Measurements from ENCODE around the gene ACOX3.
"Not testable (repeated sequence)": the region's sequence is repeated elsewhere in the genome, so short reads cannot be mapped to it uniquely, and the experiment has no call there.

The ACOX3 gene

DNA sequence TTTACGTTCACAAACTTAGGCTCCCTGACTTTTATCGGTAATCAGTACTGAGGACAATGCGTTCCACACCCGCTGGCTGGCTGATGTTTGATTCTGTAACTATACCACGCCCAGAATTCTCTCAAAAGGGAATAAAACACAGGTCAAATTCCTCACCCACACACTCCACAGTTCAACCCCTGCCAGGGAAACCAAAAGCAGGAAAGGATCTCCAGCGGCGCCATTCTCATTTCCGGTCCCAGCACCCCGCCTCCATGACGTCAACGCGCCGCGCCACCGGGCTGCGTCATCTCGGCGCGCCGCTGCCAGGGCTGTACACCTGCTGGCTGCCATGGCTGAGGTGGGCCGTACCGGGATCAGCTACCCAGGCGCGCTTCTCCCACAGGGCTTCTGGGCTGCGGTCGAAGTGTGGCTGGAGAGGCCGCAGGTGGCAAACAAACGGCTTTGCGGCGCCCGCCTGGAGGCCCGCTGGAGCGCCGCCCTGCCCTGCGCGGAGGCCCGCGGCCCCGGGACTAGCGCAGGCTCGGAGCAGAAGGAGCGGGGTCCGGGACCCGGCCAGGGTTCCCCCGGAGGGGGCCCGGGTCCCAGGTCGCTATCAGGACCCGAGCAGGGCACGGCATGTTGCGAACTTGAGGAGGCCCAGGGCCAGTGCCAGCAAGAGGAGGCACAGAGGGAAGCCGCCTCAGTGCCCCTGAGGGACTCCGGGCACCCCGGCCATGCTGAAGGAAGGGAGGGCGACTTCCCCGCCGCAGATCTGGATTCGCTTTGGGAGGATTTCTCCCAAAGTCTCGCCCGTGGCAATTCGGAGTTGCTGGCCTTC, at the start of gene ACOX3, which contains the start of gene TRMT44:
ACOX3 (minus strand) TSS at position 232 of the 820 bp plus-strand sequence. CDS start 24,202 bp downstream, outside the sequence.
TRMT44 (plus strand) TSS at position 286 of the 820 bp plus-strand sequence; CDS start at position 332, 46 bp downstream.
- DNase-seq = peak; percentile 76

GRCh38 chr4:8488791-8489369, 48.4 kb upstream of the ACOX3 start:
- no peak for DNase-seq

DNA sequence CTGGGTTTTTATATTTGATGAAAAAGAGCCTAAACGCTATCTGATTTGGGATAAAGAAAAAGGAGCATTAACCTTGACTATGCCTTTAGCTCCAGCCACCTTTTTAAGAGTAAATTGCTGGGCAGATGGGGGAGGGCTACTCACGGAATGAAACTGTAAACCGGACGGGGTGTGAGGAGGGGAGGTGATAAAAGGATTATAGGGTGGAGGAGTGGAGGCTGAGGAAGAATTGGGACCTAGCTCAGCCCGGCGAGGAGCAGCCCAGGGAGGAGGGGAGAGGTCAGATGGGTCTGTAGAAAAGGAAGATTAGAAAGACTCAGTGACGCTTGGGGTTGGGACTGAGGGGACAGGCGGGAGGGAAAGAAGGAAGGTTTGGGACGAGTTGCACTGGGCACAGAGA, 46.1 kb upstream of the ACOX3 start:
- not testable (repeated sequence) for DNase-seq

DNA sequence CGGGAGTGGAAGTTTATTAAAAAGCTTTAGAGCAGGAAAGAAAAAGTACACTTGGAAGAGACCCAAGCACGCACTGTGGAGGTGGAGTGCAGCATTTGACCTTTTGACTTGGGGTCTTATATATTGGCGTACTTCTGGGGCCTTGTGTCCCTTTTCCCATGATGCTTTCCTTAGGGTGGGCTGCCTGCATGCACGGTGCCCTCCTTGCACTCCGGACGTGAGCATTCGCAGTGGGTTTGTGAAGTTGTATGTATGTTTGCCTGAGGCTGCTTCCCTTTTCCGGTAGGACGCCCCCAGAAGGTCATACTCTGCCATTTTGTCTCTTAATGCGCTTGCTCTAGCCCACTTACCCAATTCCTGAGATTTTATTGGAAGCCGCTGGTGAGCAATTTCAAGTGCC, 39.7 kb upstream of the ACOX3 start:
- no peak for DNase-seq

- no peak for DNase-seq
These were observed 38.5 kb upstream of the ACOX3 start for GRCh38 chr4:8478801-8479744.

DNA sequence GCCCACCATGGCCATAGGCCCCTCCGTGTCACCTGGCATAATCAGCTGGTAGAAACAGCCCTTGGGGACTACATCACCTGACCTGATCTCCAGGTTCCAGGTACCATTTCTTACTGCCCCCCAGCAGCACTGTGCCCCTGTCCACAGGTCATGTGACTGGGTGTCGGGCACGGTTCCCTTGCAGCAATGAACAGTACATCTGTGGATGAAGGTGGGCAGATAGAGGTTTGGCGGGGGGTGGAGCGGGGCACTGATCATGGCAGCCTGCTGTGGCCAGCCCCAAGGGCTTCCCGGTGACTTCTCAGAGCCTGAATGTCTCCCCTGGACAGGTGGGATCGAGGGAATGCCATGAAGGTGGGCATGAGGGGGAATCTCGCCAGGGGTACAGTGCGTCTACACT, 37.8 kb upstream of the ACOX3 start:
- no peak for DNase-seq

DNA sequence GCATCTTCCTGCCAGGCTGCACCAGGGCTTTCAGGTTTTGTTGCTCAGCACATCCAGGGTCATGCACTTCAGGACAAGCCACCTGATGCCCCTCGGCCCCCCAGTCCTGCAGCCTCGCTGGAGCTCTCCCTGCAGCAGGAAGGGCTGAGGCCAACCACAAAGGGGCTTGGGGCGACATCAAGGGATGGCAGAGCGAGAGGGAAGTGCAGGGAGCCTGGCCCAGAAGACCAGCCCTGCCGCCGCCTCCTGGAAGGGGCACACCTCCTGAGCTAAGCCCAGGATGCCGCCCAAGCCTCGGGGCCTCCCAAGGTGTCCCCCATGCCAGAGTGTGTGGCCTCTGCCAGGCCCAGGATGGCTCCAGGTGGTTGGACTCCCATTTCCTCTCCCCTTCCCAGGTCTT, 37.2 kb upstream of the ACOX3 start:
- no peak for DNase-seq

DNA sequence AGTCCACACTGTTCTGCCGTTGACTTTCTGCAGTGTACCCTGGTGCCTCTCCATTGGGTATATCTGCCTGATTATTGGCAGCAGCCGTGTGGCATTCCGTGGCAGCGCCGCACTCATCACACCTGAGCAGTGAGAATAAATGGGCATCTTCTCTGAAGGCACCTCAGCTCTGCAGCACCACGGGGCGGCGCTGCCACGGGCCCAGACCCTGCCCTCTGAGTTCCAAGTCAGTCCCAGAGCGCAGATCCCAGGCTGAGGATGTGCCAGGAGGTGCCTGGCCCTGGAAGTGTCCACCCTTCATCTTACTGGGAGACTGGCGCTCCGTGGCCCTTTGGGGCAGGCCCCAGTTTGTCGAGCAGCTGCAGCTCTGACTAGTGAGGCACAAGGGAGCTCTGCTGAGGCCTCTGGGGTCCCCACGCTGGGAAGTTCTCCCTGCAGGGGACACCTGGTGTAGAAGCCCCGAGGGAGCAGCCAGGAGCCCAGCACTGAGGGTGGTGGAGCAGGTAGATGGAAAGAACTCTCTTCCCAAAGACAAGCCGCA, 36.6 kb upstream of the ACOX3 start:
- DNase-seq = no peak

DNA sequence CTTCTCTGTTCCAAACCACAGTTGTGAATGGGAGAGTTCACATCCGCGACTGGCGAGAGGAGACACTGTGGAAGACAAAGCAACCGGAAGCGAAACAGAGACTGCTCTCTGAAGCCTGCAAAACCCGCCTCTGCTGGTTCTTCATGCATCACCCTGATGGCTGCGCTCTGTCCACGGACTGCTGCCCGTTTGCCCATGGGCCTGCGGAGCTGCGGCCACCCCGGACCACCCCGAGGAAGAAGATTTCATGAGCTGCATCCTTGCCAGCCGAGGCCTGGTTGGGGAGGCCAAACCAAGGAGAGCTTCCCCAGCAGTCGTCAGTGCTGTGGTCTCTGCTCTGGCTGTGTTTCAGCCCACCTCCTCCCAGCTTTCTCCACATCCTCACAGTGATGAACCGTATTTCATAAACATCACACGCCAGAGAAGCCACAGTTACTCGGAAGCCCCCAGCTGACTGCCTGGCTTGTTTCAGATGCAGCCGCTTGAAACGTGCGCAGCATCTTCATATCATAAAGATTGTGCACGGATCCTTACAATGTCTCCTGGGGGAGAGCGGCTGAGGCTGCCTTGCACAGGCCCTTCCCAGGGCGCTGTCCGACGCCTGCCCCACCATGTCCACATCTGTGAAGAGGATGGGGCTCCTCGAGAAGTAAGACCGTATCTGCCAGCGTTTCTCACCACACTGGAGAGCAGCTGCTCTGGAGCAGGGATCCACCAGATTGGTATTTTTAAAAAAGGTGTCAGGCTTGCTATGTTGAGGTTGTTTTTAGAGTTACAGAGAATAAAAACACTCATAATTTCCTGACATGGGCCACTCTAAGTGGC, 35.4 kb upstream of the ACOX3 start:
- DNase-seq = no peak

DNA sequence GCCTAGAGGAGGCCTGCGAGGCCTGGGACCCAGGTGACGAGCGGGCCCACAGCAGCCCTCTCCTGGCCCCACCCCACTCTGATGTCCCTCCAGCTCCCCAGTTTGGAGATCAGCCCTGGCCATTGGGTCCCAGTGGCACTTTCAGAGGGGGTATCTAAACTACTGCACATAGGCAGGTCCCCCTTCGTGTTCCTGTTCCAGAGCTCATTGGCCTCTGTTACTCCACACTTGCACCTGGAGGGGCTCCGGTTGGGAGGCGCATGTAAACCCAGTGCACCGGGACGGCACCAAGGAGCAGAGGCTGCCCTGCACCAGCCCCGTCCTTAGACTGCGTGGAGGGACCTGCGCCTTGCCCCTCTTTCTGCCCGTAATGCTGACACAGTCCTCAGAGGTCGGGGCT, 34.3 kb upstream of the ACOX3 start:
- no peak for DNase-seq

GRCh38 chr4:8473920-8474590, 33.5 kb upstream of the ACOX3 start:
- DNase-seq = no peak

DNA sequence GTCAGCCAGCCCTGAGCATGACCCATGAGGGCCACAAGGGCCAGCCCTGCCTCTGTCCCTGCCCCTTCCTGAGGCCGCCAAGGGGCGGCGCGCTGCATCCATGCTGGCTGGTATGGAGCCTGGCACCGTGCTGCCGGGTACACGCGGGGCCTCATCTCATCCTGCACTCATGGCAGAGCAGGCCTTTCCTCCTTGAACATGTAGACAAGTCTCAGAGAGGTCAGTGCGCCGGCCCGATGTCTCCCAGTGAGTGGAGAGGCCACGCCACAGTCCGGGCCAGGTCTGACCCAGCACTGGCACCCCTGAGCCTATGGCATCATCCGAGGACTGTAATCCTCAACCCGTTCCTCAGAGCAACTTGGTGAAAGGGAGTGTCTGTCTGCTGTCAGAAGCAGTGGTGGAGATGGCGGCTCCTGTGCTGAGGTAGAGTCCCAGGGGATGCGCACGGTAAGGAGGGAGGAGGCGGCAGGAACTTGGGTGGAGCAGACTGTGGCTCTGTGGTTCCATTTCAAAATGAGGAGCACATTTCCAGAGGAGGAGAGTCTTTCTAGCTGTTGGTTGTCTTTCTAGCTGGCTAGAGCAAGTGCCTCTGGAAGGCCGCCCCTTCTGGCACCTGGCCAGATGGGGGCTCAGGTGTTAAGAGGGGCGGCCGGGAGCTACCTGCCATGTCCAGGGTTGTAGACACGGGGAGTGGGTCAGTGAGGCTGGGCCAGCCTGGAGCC, 32.8 kb upstream of the ACOX3 start:
- DNase-seq = no peak

GRCh38 chr4:8472689-8473197, 32.2 kb upstream of the ACOX3 start:
- DNase-seq = no peak

DNA sequence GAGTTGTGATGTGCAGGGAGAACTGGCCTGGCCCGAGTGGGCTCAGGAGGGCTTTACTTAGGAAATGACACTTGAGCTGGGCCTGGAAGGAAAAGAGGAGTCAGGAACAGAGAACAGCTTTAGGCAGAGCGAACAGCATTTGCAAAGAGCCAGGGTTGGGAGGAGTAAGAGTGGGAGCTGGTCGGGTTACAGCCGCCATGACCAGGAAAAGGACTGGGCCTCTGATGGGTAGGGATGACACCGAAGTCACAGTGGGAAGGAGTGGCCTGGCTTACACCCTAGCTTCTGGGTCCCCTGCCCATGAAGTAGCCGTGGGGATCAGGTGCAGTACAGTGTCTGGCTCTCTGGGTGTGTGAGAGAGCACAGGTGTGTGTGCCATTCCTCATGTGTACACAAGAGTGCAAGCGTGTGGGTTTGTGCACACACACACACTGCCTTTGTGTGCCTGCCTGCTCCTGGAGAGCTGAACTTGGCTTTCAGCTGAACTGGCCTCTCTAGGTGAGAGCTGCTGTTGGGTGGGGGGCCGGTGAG, 31.7 kb upstream of the ACOX3 start:
- DNase-seq = no peak

GRCh38 chr4:8471211-8471875, 30.8 kb upstream of the ACOX3 start:
- no peak for DNase-seq

DNA sequence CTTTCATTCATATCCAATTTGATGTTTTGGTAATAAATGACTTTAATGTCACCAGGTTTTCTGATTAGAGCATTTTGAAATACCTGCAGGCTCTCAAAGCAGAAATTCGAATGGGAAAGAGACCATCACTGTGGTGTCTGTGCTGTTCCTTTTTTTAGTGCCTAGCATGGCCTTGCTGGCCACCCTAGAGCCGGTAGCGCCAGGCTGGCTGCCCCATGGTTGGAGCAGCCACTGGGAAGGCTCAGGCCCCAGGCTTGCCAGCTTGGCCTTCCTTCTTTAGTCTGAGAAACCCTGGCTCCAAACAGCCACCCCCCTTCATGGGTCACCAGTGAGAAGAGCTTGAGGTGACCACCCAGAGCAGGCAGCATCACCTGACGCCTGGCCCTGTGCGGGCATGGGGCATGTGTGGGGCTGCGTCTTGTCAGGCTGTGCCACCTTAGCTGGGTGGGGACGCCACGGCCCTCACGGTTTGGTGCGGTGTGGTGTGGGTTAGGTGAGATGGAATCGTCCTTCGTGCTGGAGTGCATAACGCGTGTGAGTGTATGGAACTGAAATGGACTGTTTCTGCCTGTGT, 30.0 kb upstream of the ACOX3 start:
- DNase-seq = no peak

DNA sequence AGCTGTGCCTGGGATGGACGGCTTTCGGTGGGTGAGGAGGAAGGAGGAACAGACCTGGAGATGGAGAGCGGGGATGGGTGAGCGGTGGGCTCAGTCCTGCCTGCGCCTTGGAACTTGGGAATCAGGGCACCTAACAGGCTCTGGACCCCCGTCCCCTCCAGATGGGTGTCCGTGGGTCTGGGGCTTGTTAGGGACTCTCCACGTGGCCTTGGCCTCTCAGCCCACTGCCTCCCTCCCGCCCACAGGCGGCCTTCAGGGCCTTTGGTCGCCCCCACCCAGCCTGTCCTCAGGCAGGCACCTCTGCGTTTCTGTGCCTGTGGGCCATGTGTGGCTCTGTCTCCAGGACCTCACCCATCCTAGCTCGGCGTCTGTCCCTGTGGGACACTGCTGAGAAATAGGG, 29.0 kb upstream of the ACOX3 start:
- DNase-seq = no peak

DNA sequence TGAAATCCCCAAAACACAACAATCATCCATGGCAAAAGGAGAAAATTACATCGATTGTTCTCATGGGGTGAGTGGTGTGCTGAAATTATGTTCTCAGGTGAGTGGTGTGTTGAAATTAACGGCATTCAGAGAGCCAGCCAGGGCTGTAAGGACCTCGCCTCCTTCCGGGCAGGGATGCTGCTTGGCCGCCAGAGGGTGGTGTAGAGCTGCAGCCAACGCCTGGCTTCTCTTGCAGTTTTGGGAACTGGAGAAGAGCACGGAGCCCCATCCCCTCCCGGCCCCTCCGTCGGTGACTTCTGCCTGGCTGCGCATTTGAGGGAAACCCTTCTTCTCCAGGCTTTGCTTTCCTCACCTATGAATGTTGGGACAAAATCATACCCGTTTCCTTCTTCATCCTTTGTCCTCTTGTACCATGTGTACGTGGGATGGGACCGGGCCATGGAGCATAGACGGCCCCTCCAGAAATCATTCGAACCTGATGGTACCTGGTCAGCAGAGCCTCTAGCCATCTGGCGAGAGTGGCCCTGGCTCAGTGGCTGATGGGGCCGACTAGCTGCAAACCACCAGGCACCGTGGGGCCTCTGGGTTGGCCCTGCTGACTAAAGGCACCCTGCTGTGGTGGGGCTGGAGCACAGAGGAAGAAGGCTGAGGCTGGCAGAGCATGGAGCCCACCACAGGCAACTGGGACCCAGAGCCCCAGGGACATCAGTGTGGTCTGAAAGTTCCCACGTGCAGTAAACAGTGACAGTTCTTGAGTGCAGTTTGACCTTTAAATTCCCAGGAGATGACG, 28.4 kb upstream of the ACOX3 start:
- peak; percentile 22 for DNase-seq

- DNase-seq = no peak
These were observed 26.5 kb upstream of the ACOX3 start for GRCh38 chr4:8467016-8467415.

Data from NCI-H1694 (cell line).